H1 (cell line): ENCODE data around the gene HES5. TPM values are rescaled to one million over a fixed set of nuclear protein-coding genes. Genes with fewer than 3 reads are reported as not detected.

Source experiments
- ATF2 ChIP-seq: IDR thresholded peaks from 2 replicates; pipeline ENCODE4 v1.6.1; 2012; ENCODE audit warnings: low read length, inconsistent platforms
- CHD7 ChIP-seq: fragments of 300-600 bp; sonication (generic); IDR thresholded peaks from 2 replicates; pipeline ENCODE4 v1.7.1; 2012; ENCODE audit warnings: low read length, moderate library complexity, mild to moderate bottlenecking, inconsistent platforms; ENCODE audit not compliant: insufficient replicate concordance
- CREB1 ChIP-seq: IDR thresholded peaks from 2 replicates; pipeline ENCODE4 v1.6.1; 2012; ENCODE audit warnings: inconsistent platforms
- FOSL1 ChIP-seq: IDR thresholded peaks from 2 replicates; pipeline ENCODE4 v1.6.1; 2011; ENCODE audit warnings: mild to moderate bottlenecking, low read depth, low read length, moderate library complexity; ENCODE audit not compliant: insufficient read depth
- GTF2F1 ChIP-seq: IDR thresholded peaks from 2 replicates; pipeline ENCODE4 v1.6.1; 2012; ENCODE audit warnings: low read depth, low read length, improper control_type of control experiment, borderline replicate concordance
- KDM1A ChIP-seq: fragments of 200-600, 300-600 bp; sonication (generic); IDR thresholded peaks from 2 replicates; pipeline ENCODE4 v1.7.1; 2016; ENCODE audit warnings: mild to moderate bottlenecking, low read length, borderline replicate concordance
- KDM4A ChIP-seq: IDR thresholded peaks from one replicate; pipeline ENCODE4 v1.7.1; 2012; ENCODE audit warnings: low read depth, mild to moderate bottlenecking, moderate library complexity, low read length, inconsistent platforms; ENCODE audit not compliant: severe bottlenecking
- RAD21 ChIP-seq, 2 experiments: IDR thresholded peaks in 1 of 2; conservative IDR thresholded peaks in 1 of 2; 2 replicates each; pipeline ENCODE4 v1.6.1; 2011; ENCODE audit warnings: low read depth in 2 of 2, low read length in 2 of 2, improper control_type of control experiment in 1 of 2, inconsistent platforms in 1 of 2, mild to moderate bottlenecking in 1 of 2, moderate library complexity in 1 of 2
- SIRT6 ChIP-seq: IDR thresholded peaks from one replicate; pipeline ENCODE4 v1.7.1; 2012; ENCODE audit warnings: low read length, inconsistent platforms
- YY1 ChIP-seq: IDR thresholded peaks from 2 replicates; pipeline ENCODE4 v1.6.1; 2011; ENCODE audit warnings: low read depth, mild to moderate bottlenecking, low read length
- polyA plus RNA-seq, 7 experiments: library from polyadenylated mRNA; depleted of rRNA in 3 of 7; stranded (reverse) in 5 of 7; unstranded in 2 of 7; fragments of >200 nt in 5 of 7; fragments of 200-250 nt in 2 of 7; gene quantifications; 1 replicate in 5 of 7; 2 replicates in 1 of 7; 4 replicates in 1 of 7; pipeline versions ENCODE4 v1.2.1 to v1.2.3, GENCODE V29; 2011 to 2013; ENCODE audit warnings: missing spikeins in 2 of 7, mixed read lengths in 2 of 7
- total RNA-seq: library from RNA; stranded (reverse); fragmentation: NEBNext Ultra II Directional; extraction: Animal tissue kit (Norgen Biotek cat#: 25700); gene quantifications from 2 replicates; pipeline ENCODE4 v1.2.1, GENCODE V29; 2021

Gene HES5
- total and polyA plus RNA-seq, 2 of the 8 experiments (the other 6 are each of a cell fraction or from before 2014, with no cell fraction given), result 0.22 TPM; not detected in 1

GRCh38 chr1:2495546-2495945, 34.5 kb downstream of the HES5 start (continued):
- TF ChIP-seq CHD7 (no peak), FOSL1 (no peak), YY1 (no peak), KDM1A (no peak), RAD21 (IDR thresholded peaks at IDR 0.05 in 1 of 2, conservative IDR thresholded peaks at IDR 0.05 in 1 of 2; ENCODE audit: low read depth in 2 of 2, low read length in 2 of 2) (no peak), SIRT6 (no peak), CREB1 (no peak), ATF2 (no peak), GTF2F1 (no peak), KDM4A (no peak)
